ENCODE measurements around the gene ANXA11. TPM values are rescaled to one million over a fixed set of nuclear protein-coding genes. Genes with fewer than 3 reads are reported as not detected.
A peak's percentile ranks its signal among the peaks of the same experiment; 100 is the strongest.

ANXA11 gene
- total and polyA plus RNA-seq, 2 of the 4 experiments (the other 2 are of a cell fraction), result 39.4 to 109 TPM

GRCh38 chr10:80183436-80183835, 21.9 kb downstream of the ANXA11 start:
- H2BK120ac ChIP-seq (ENCODE audit: low read depth, low read length), result no peak overlapping the region

More at GRCh38 chr10:80183436-80183835, 21.9 kb downstream of the ANXA11 start:
- no peak overlapping the region for H3K4ac ChIP-seq (ENCODE audit: low read depth, low read length)
- H3K23ac ChIP-seq (ENCODE audit: low read depth, low read length), result no peak overlapping the region
- no peak for ATAC-seq (ENCODE audit: low read depth)
- peaks cover 93% of the 10 kb centered on the region for H4K20me1 ChIP-seq (ENCODE audit: insufficient read depth, low read length)
- H3K18ac ChIP-seq (ENCODE audit: low read depth, low read length), result no peak overlapping the region
- ChIA-PET POLR2A (ENCODE audit: unreplicated experiment) (no interaction called here), CTCF (no interaction called here)
- BruUV-seq (replicated peaks), result no TSS peak
- intact Hi-C loops (cut with micrococcal nuclease), result no loop called here
- peak overlapping the region; percentile 7; the same call in 1 of the 2 replicates for H2AK5ac ChIP-seq (ENCODE audit: low read depth, low read length)
- H2BK20ac ChIP-seq (ENCODE audit: low read depth, low read length), result no peak overlapping the region
- 0 out of 2 replicates have a peak overlapping the region, but pooled peaks have one; percentile 9 for H3K14ac ChIP-seq (replicated peaks; ENCODE audit: low read depth, low read length)
- in situ Hi-C loops (cut with MboI; ENCODE audit: low sequenced_read_pairs), result no loop called here
- DNase-seq, result no peak
- no peak overlapping the region; the same call in 1 of the 2 replicates for H4K91ac ChIP-seq (ENCODE audit: insufficient read depth, low read depth, low read length)
- H3K4me1 ChIP-seq (ENCODE audit: control insufficient read depth, insufficient read depth, low read length), result peaks cover 20% of the 10 kb centered on the region
- no peaks in the 10 kb centered on the region for H3K27me3 ChIP-seq (ENCODE audit: control insufficient read depth, insufficient read depth, low read length)
- no peak overlapping the region for H3K4me3 ChIP-seq (ENCODE audit: insufficient read depth, low read depth, low read length)
- 0 out of 2 replicates have a peak overlapping the region, but pooled peaks have one; percentile 5 for H3K27ac ChIP-seq (ENCODE audit: insufficient read depth, low read length)
- peaks cover 6% of the 10 kb centered on the region; the same call in 1 of the 2 replicates for H3K36me3 ChIP-seq (ENCODE audit: control insufficient read depth, insufficient read depth, low read length)
- H2BK15ac ChIP-seq (ENCODE audit: low read depth, low read length), result no peak overlapping the region
- no peak overlapping the region for H4K8ac ChIP-seq (ENCODE audit: low read depth in 2 of 2, low read length in 2 of 2)
- no peak overlapping the region for H3K56ac ChIP-seq (ENCODE audit: extremely low read depth, insufficient read depth, low read length)
- H3K4me2 ChIP-seq (ENCODE audit: low read depth, low read length), result no peak overlapping the region
- H2AFZ ChIP-seq (replicated peaks; ENCODE audit: low read length, poor library complexity), result no peak overlapping the region
- no peak for TF ChIP-seq BHLHE40 (IDR thresholded peaks at IDR 0.05; ENCODE audit: low read depth, low read length)
- no peak for TF ChIP-seq CEBPB (IDR thresholded peaks at IDR 0.05; ENCODE audit: low read depth, low read length)
- no peak for TF ChIP-seq RAD21 (IDR thresholded peaks at IDR 0.05; ENCODE audit: low read length)
- no peak for TF ChIP-seq FOS (IDR thresholded peaks at IDR 0.05; ENCODE audit: low read depth, low read length)
- no peak for TF ChIP-seq CTCF (conservative IDR thresholded peaks at IDR 0.05; ENCODE audit: low read depth, low read length)
- TF ChIP-seq RCOR1 (IDR thresholded peaks at IDR 0.05; ENCODE audit: insufficient replicate concordance, low read length), result no peak
- TF ChIP-seq RFX5 (IDR thresholded peaks at IDR 0.05; ENCODE audit: low read depth, low read length), result no peak
- TF ChIP-seq MXI1 (IDR thresholded peaks at IDR 0.05; ENCODE audit: borderline replicate concordance, low read depth, low read length), result no peak
- TF ChIP-seq ELK1 (IDR thresholded peaks at IDR 0.05; ENCODE audit: borderline replicate concordance, low read depth, low read length), result no peak
- no peak for TF ChIP-seq CHD1 (IDR thresholded peaks at IDR 0.05; ENCODE audit: low read depth, low read length)
- TF ChIP-seq NFE2L2 (IDR thresholded peaks at IDR 0.05; ENCODE audit: low read depth, low read length), result no peak
- TF ChIP-seq, protein P1, sequence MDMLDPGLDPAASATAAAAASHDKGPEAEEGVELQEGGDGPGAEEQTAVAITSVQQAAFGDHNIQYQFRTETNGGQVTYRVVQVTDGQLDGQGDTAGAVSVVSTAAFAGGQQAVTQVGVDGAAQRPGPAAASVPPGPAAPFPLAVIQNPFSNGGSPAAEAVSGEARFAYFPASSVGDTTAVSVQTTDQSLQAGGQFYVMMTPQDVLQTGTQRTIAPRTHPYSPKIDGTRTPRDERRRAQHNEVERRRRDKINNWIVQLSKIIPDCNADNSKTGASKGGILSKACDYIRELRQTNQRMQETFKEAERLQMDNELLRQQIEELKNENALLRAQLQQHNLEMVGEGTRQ (IDR thresholded peaks at IDR 0.05; ENCODE audit: low read depth, low read length), result no peak
- TF ChIP-seq POLR2A (IDR thresholded peaks at IDR 0.05; ENCODE audit: low read depth, low read length), result no peak
- no peak for TF ChIP-seq MAFK (IDR thresholded peaks at IDR 0.05; ENCODE audit: low read depth, low read length)
- TF ChIP-seq MAZ (IDR thresholded peaks at IDR 0.05; ENCODE audit: borderline replicate concordance, low read depth, low read length), result no peak
- no peak for TF ChIP-seq SMC3 (IDR thresholded peaks at IDR 0.05; ENCODE audit: low read depth, low read length)
- WGBS, 2 experiments (ENCODE audit: extremely low coverage in 2 of 2, insufficient read length in 1 of 2), result 90% methylated on average over 3 of the region's 4 CpGs; no CpG with 5 or more reads in 1 of the 2 experiments
- no peak overlapping the region for H2BK5ac ChIP-seq (ENCODE audit: low read depth, low read length, poor library complexity, severe bottlenecking)
- H3K9me1 ChIP-seq (ENCODE audit: insufficient read depth, low read length), result peaks cover 62% of the 10 kb centered on the region
- no peaks in the 10 kb centered on the region for H3K9me3 ChIP-seq (ENCODE audit: control insufficient read depth, insufficient read depth, low read length)
- no peak overlapping the region for H2AK9ac ChIP-seq (replicated peaks; ENCODE audit: low read depth, low read length, poor library complexity)
- no peak overlapping the region for H4K5ac ChIP-seq (ENCODE audit: low read depth, low read length)
- H3K9ac ChIP-seq (ENCODE audit: low read depth, low read length), result no peak overlapping the region
- H3K79me1 ChIP-seq (ENCODE audit: low read depth in 1 of 2, low read length in 2 of 2), result peaks cover 44 to 96% of the 10 kb centered on the region in 2 experiments
- dilution Hi-C loops (cut with HindIII; ENCODE audit: low sequenced_read_pairs, unreplicated experiment), result no loop called here
